Fibroblast of lung (primary cell): ENCODE data around the gene NPTX1. TPM values are rescaled to one million over a fixed set of nuclear protein-coding genes. Genes with fewer than 3 reads are reported as not detected.

ENCODE experiments used
- DNase-seq, 2 donors: peaks; one replicate each; pipeline versions ENCODE4 v3.0.0 to v3.0.0-alpha.2; 2010; ENCODE audit warnings: low read depth in 2 of 2
- H2AFZ ChIP-seq: 2 replicates; pipeline ENCODE4 v1.5.1; 2012; ENCODE audit warnings: low read length, control low read depth, inconsistent platforms
- H3K27ac ChIP-seq: 2 replicates; pipeline ENCODE4 v1.5.1; 2011; ENCODE audit warnings: low read length, control low read depth; ENCODE audit not compliant: insufficient read depth
- H3K27me3 ChIP-seq: 2 replicates; pipeline ENCODE4 v1.5.1; 2011; ENCODE audit warnings: mild to moderate bottlenecking, low read length; ENCODE audit not compliant: control insufficient read depth, insufficient read depth
- H3K36me3 ChIP-seq: 2 replicates; pipeline ENCODE4 v1.5.1; 2011; ENCODE audit warnings: low read length; ENCODE audit not compliant: control insufficient read depth, insufficient read depth
- H3K4me1 ChIP-seq: 2 replicates; pipeline ENCODE4 v1.5.1; 2011; ENCODE audit warnings: low read length; ENCODE audit not compliant: control insufficient read depth, insufficient read depth; ENCODE audit errors: extremely low read depth
- H3K4me2 ChIP-seq: 2 replicates; pipeline ENCODE4 v1.5.1; 2011; ENCODE audit warnings: low read length, control low read depth; ENCODE audit not compliant: insufficient read depth; ENCODE audit errors: extremely low read depth
- H3K4me3 ChIP-seq, 4 experiments: fragments of 200-600 bp in 1 of 4; sonication (generic) in 1 of 4; replicated peaks in 1 of 4; 2 replicates each; pipeline ENCODE4 v1.5.1; 2011 to 2016; ENCODE audit warnings: low read length in 4 of 4, low read depth in 3 of 4, mild to moderate bottlenecking in 3 of 4, control low read depth in 2 of 4, inconsistent platforms in 1 of 4, mixed read lengths in 1 of 4; ENCODE audit not compliant: insufficient read depth in 1 of 4; ENCODE audit errors: control extremely low read depth in 1 of 4
- H3K79me2 ChIP-seq: 2 replicates; pipeline ENCODE4 v1.5.1; 2012; ENCODE audit warnings: mild to moderate bottlenecking, low read length, inconsistent platforms; ENCODE audit not compliant: control insufficient read depth, insufficient read depth
- H3K9ac ChIP-seq: 2 replicates; pipeline ENCODE4 v1.5.1; 2011; ENCODE audit warnings: mild to moderate bottlenecking, low read length, control low read depth; ENCODE audit not compliant: insufficient read depth
- H3K9me3 ChIP-seq: 2 replicates; pipeline ENCODE4 v1.5.1; 2012; ENCODE audit warnings: low read depth, low read length; ENCODE audit not compliant: control insufficient read depth, insufficient read depth
- H4K20me1 ChIP-seq: 2 replicates; pipeline ENCODE4 v1.5.1; 2011; ENCODE audit warnings: low read length; ENCODE audit not compliant: control insufficient read depth, insufficient read depth; ENCODE audit errors: extremely low read depth
- EZH2 ChIP-seq: IDR thresholded peaks from 2 replicates; pipeline ENCODE4 v1.5.1; 2012; ENCODE audit warnings: low read length, control low read depth, mild to moderate bottlenecking; ENCODE audit errors: missing control alignments
- polyA plus RNA-seq, 2 donors: library from polyadenylated mRNA; depleted of rRNA in 1 of 2; stranded (reverse) in 1 of 2; unstranded in 1 of 2; fragments of >200 nt; gene quantifications; 2 replicates each; pipeline ENCODE4 v1.2.1, GENCODE V29; 2011 to 2012; ENCODE audit warnings: missing spikeins in 1 of 2
- total RNA-seq: library from RNA; depleted of rRNA; stranded (reverse); fragments of >200 nt; gene quantifications from 2 replicates; pipeline ENCODE4 v1.2.1, GENCODE V29; 2014
- TF ChIP-seq, protein P1 (sequence below), 2 donors: IDR thresholded peaks in 1 of 2; conservative IDR thresholded peaks in 1 of 2; 1 replicate in 1 of 2; 2 replicates in 1 of 2; pipeline ENCODE4 v1.5.1; 2011 to 2012; ENCODE audit warnings: low read length in 2 of 2, control low read depth in 1 of 2, inconsistent platforms in 1 of 2, low read depth in 1 of 2, mild to moderate bottlenecking in 1 of 2

The NPTX1 gene
- total and polyA plus RNA-seq, 2 donors (not counting 1 experiment from before 2014, with no cell fraction given) = 14.9 to 31.2 TPM

- Histone ChIP-seq H3K4me1 (no peaks in the 10 kb centered on the region), H3K36me3 (no peaks in the 10 kb centered on the region), H4K20me1 (no peaks in the 10 kb centered on the region), H3K27me3 (peaks cover 23% of the 10 kb centered on the region), H3K27ac (no peak overlapping the region), H3K4me3 (no peak overlapping the region), H3K9ac (no peak overlapping the region), H2AFZ (no peak overlapping the region), H3K4me2 (no peak overlapping the region), H3K9me3 (no peaks in the 10 kb centered on the region), H3K79me2 (no peaks in the 10 kb centered on the region)
- no peak for DNase-seq
- TF ChIP-seq, protein P1, sequence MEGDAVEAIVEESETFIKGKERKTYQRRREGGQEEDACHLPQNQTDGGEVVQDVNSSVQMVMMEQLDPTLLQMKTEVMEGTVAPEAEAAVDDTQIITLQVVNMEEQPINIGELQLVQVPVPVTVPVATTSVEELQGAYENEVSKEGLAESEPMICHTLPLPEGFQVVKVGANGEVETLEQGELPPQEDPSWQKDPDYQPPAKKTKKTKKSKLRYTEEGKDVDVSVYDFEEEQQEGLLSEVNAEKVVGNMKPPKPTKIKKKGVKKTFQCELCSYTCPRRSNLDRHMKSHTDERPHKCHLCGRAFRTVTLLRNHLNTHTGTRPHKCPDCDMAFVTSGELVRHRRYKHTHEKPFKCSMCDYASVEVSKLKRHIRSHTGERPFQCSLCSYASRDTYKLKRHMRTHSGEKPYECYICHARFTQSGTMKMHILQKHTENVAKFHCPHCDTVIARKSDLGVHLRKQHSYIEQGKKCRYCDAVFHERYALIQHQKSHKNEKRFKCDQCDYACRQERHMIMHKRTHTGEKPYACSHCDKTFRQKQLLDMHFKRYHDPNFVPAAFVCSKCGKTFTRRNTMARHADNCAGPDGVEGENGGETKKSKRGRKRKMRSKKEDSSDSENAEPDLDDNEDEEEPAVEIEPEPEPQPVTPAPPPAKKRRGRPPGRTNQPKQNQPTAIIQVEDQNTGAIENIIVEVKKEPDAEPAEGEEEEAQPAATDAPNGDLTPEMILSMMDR (conservative IDR thresholded peaks at IDR 0.05 in 1 of 2, IDR thresholded peaks at IDR 0.05 in 1 of 2; ENCODE audit: low read depth in 1 of 2, low read length in 2 of 2) = no peak
- no peak for TF ChIP-seq EZH2
These were observed 9.4 kb upstream of the NPTX1 start for GRCh38 chr17:80485846-80486245.

- H3K27me3 ChIP-seq = peaks cover 38% of the 10 kb centered on the region
- H3K9ac ChIP-seq = no peak overlapping the region
- TF ChIP-seq, protein P1 (conservative IDR thresholded peaks at IDR 0.05 in 1 of 2, IDR thresholded peaks at IDR 0.05 in 1 of 2; ENCODE audit: low read depth in 1 of 2, low read length in 2 of 2) = no peak
- no peak for TF ChIP-seq EZH2
- H3K4me2 ChIP-seq = no peak overlapping the region
- no peaks in the 10 kb centered on the region for H4K20me1 ChIP-seq
- no peaks in the 10 kb centered on the region for H3K79me2 ChIP-seq
- DNase-seq = peak in 1 of 2 donors; percentile 20
- no peak overlapping the region for H3K27ac ChIP-seq
- H3K9me3 ChIP-seq = no peaks in the 10 kb centered on the region
- no peak overlapping the region for H2AFZ ChIP-seq
- H3K36me3 ChIP-seq = no peaks in the 10 kb centered on the region
- no peaks in the 10 kb centered on the region for H3K4me1 ChIP-seq
- no peak overlapping the region for H3K4me3 ChIP-seq
These were observed 6.3 kb upstream of the NPTX1 start for GRCh38 chr17:80482555-80483308.

DNA sequence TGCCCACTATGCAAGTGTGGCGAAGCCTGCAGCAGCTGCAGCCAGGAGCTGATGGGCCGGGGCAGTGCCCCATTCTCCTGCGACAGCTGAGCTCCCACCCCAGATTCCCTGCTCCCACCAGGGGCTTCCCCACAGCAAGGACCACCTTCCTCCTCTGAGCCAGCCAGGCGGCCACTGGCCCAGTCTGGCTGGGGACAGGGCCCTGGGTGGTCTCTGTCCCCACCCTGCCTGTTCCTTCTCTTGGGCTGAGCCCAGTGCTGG lies 5.6 kb upstream of the NPTX1 start:
- H3K9ac ChIP-seq = no peak overlapping the region
- no peak overlapping the region for H3K4me3 ChIP-seq
- H3K9me3 ChIP-seq = no peaks in the 10 kb centered on the region
- no peak overlapping the region for H3K27ac ChIP-seq
- H3K79me2 ChIP-seq = no peaks in the 10 kb centered on the region
- no peak for DNase-seq
- peaks cover 31% of the 10 kb centered on the region for H3K27me3 ChIP-seq
- no peaks in the 10 kb centered on the region for H4K20me1 ChIP-seq
- no peak for TF ChIP-seq EZH2
- TF ChIP-seq, protein P1 (conservative IDR thresholded peaks at IDR 0.05 in 1 of 2, IDR thresholded peaks at IDR 0.05 in 1 of 2; ENCODE audit: low read depth in 1 of 2, low read length in 2 of 2) = no peak
- no peaks in the 10 kb centered on the region for H3K4me1 ChIP-seq
- no peak overlapping the region for H2AFZ ChIP-seq
- no peaks in the 10 kb centered on the region for H3K36me3 ChIP-seq
- H3K4me2 ChIP-seq = no peak overlapping the region
